ENCODE results near the gene ATF4.
A peak's percentile ranks its signal among the peaks of the same experiment; 100 is the strongest.

Gene ATF4

DNA sequence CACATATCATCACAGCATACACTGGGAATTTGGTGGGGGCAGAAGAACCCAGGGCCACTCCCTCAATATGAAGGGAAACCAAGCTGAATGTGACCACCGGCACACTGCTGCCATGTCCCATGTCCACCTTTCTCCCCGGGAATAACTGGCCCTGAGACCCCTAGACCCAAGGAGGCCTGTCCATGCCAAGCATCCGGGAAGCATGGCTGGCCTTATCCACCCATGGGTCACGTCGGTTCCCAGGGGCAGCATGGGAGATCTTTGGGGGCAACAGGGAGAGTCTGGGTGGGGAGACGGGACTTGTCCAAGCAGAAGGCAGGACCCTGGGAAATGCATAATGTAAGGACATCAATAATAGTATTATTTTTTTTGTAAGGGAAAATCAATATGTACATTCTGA is 28.7 kb upstream of the ATF4 start:
- in situ Hi-C loops (cut with HindIII; ENCODE audit: low pct_ligation_motif_present, low sequenced_read_pairs), result no loop called here
- no peak for DNase-seq
- TF ChIP-seq, protein P1, sequence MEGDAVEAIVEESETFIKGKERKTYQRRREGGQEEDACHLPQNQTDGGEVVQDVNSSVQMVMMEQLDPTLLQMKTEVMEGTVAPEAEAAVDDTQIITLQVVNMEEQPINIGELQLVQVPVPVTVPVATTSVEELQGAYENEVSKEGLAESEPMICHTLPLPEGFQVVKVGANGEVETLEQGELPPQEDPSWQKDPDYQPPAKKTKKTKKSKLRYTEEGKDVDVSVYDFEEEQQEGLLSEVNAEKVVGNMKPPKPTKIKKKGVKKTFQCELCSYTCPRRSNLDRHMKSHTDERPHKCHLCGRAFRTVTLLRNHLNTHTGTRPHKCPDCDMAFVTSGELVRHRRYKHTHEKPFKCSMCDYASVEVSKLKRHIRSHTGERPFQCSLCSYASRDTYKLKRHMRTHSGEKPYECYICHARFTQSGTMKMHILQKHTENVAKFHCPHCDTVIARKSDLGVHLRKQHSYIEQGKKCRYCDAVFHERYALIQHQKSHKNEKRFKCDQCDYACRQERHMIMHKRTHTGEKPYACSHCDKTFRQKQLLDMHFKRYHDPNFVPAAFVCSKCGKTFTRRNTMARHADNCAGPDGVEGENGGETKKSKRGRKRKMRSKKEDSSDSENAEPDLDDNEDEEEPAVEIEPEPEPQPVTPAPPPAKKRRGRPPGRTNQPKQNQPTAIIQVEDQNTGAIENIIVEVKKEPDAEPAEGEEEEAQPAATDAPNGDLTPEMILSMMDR (IDR thresholded peaks at IDR 0.05; ENCODE audit: low read depth, low read length, missing control alignments), result no peak
- H3K36me3 ChIP-seq (replicated peaks), result no peaks in the 10 kb centered on the region
- no peak overlapping the region for H3K4me3 ChIP-seq (ENCODE audit: low read depth, low read length)
- H3K27ac ChIP-seq, result no peak overlapping the region
- H3K27me3 ChIP-seq (replicated peaks), result no peaks in the 10 kb centered on the region

DNA sequence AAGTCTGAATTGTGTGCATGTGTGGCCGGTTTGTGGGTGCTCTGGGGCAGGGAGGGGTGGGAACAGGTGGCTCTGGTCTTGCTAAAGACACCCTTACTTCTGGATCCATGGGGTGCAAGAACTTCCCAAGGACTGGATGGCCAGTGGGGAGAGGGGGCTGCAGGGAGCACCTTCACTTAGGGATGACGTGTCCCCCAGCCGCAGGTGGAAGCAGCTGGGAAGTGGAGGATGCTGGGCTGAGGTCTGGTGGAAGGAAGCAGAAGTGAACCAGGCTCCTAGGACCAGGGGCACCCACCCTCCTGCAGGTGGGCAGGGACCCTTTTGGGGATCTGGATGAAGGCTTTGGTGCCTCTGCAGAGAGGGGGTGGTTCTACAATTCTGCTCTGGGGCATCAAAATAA is 28.2 kb upstream of the ATF4 start:
- Histone ChIP-seq H3K27me3 (replicated peaks) (no peaks in the 10 kb centered on the region), H3K4me3 (ENCODE audit: low read depth, low read length) (no peak overlapping the region), H3K36me3 (replicated peaks) (no peaks in the 10 kb centered on the region), H3K27ac (no peak overlapping the region)
- in situ Hi-C loops (cut with HindIII; ENCODE audit: low pct_ligation_motif_present, low sequenced_read_pairs), result no loop called here
- TF ChIP-seq, protein P1 (IDR thresholded peaks at IDR 0.05; ENCODE audit: low read depth, low read length, missing control alignments), result no peak
- DNase-seq, result no peak

DNA sequence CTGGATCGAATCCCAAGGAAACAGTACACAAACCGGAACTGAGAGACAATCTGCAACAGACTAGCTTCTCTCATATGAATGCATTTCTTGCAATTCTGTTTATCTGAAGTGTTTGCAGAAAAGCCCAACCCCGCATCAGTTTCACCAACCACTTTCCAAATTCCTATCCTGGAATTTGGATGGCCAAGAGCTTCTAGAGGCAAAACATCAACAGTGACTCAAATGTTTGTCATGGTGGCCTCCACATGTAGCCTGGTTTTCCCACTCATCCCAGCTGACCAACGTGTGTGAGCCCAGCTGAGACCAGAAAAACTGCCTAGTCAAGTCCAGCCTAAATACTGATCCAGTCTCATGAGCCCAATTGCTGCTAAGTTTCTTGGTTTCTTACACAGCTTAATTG is 26.6 kb upstream of the ATF4 start:
- Histone ChIP-seq H3K27ac (no peak overlapping the region), H3K4me3 (ENCODE audit: low read depth, low read length) (no peak overlapping the region), H3K27me3 (replicated peaks) (no peaks in the 10 kb centered on the region), H3K36me3 (replicated peaks) (no peaks in the 10 kb centered on the region)
- TF ChIP-seq, protein P1 (IDR thresholded peaks at IDR 0.05; ENCODE audit: low read depth, low read length, missing control alignments), result no peak
- peak; percentile 67 for DNase-seq
- in situ Hi-C loops (cut with HindIII; ENCODE audit: low pct_ligation_motif_present, low sequenced_read_pairs), result no loop called here

GRCh38 chr22:39494471-39495120 is 25.8 kb upstream of the ATF4 start:
- no peak for DNase-seq
- H3K27me3 ChIP-seq (replicated peaks), result no peaks in the 10 kb centered on the region
- TF ChIP-seq, protein P1 (IDR thresholded peaks at IDR 0.05; ENCODE audit: low read depth, low read length, missing control alignments), result no peak
- H3K27ac ChIP-seq, result no peak overlapping the region
- H3K4me3 ChIP-seq (ENCODE audit: low read depth, low read length), result no peak overlapping the region
- in situ Hi-C loops (cut with HindIII; ENCODE audit: low pct_ligation_motif_present, low sequenced_read_pairs), result no loop called here
- no peaks in the 10 kb centered on the region for H3K36me3 ChIP-seq (replicated peaks)

GRCh38 chr22:39496131-39496838 is 24.1 kb upstream of the ATF4 start:
- Histone ChIP-seq H3K27me3 (replicated peaks) (no peaks in the 10 kb centered on the region), H3K36me3 (replicated peaks) (no peaks in the 10 kb centered on the region), H3K4me3 (ENCODE audit: low read depth, low read length) (no peak overlapping the region), H3K27ac (no peak overlapping the region)
- peak; percentile 67 for DNase-seq
- TF ChIP-seq, protein P1 (IDR thresholded peaks at IDR 0.05; ENCODE audit: low read depth, low read length, missing control alignments), result peak; percentile 93
- in situ Hi-C loops (cut with HindIII; ENCODE audit: low pct_ligation_motif_present, low sequenced_read_pairs), result no loop called here

All from brain microvascular endothelial cell (primary cell).